Osteoblast (primary cell): Measurements from ENCODE around the gene GRIK3. TPM values are rescaled to one million over a fixed set of nuclear protein-coding genes. Genes with fewer than 3 reads are reported as not detected.

Experiments
- DNase-seq: peaks from one replicate; pipeline ENCODE4 v3.0.0; 2011; ENCODE audit warnings: low spot score, mixed read lengths; ENCODE audit not compliant: insufficient read length; ENCODE audit errors: missing footprints
- H2AFZ ChIP-seq: 2 replicates; pipeline ENCODE4 v1.6.0; 2011; ENCODE audit warnings: mild to moderate bottlenecking, low read length
- H3K27ac ChIP-seq: 2 replicates; pipeline ENCODE4 v1.5.1; 2011; ENCODE audit warnings: mild to moderate bottlenecking, low read depth, low read length, moderate library complexity
- H3K27me3 ChIP-seq: 2 replicates; pipeline ENCODE4 v1.6.0; 2012; ENCODE audit warnings: mild to moderate bottlenecking, control low read depth, inconsistent platforms, low read length, moderate library complexity; ENCODE audit not compliant: insufficient read depth
- H3K36me3 ChIP-seq: 2 replicates; pipeline ENCODE4 v1.5.1; 2011; ENCODE audit warnings: mild to moderate bottlenecking, low read length, control low read depth, moderate library complexity; ENCODE audit not compliant: insufficient read depth
- H3K4me1 ChIP-seq: 2 replicates; pipeline ENCODE4 v1.5.1; 2011; ENCODE audit warnings: mild to moderate bottlenecking, low read length, control low read depth, moderate library complexity; ENCODE audit not compliant: insufficient read depth
- H3K4me2 ChIP-seq: 2 replicates; pipeline ENCODE4 v1.6.0; 2011; ENCODE audit warnings: mild to moderate bottlenecking, low read length; ENCODE audit not compliant: insufficient read depth
- H3K4me3 ChIP-seq: fragments of 200-600 bp; sonication (generic); 3 replicates; pipeline ENCODE4 v1.5.1; 2012; ENCODE audit warnings: mild to moderate bottlenecking, low read length, inconsistent platforms; ENCODE audit not compliant: insufficient read depth
- H3K79me2 ChIP-seq: 2 replicates; pipeline ENCODE4 v1.6.0; 2012; ENCODE audit warnings: mild to moderate bottlenecking, low read length, control low read depth, inconsistent platforms; ENCODE audit not compliant: insufficient read depth
- H3K9me3 ChIP-seq: 2 replicates; pipeline ENCODE4 v1.5.1; 2011; ENCODE audit warnings: low read depth, low read length, control low read depth
- H4K20me1 ChIP-seq: 2 replicates; pipeline ENCODE4 v1.6.0; 2012; ENCODE audit warnings: mild to moderate bottlenecking, low read length, control low read depth; ENCODE audit not compliant: insufficient read depth
- total RNA-seq: library from RNA; depleted of rRNA; stranded (reverse); fragments of >200 nt; gene quantifications from 2 replicates; pipeline ENCODE4 v1.2.3, GENCODE V29; 2012
- TF ChIP-seq, protein P1 (sequence below): IDR thresholded peaks from 2 replicates; pipeline ENCODE4 v1.5.1; 2011; ENCODE audit warnings: mild to moderate bottlenecking, low read depth, low read length, moderate library complexity; ENCODE audit errors: extremely low read depth

The GRIK3 gene
- total RNA-seq, 1 donor = not detected

DNA sequence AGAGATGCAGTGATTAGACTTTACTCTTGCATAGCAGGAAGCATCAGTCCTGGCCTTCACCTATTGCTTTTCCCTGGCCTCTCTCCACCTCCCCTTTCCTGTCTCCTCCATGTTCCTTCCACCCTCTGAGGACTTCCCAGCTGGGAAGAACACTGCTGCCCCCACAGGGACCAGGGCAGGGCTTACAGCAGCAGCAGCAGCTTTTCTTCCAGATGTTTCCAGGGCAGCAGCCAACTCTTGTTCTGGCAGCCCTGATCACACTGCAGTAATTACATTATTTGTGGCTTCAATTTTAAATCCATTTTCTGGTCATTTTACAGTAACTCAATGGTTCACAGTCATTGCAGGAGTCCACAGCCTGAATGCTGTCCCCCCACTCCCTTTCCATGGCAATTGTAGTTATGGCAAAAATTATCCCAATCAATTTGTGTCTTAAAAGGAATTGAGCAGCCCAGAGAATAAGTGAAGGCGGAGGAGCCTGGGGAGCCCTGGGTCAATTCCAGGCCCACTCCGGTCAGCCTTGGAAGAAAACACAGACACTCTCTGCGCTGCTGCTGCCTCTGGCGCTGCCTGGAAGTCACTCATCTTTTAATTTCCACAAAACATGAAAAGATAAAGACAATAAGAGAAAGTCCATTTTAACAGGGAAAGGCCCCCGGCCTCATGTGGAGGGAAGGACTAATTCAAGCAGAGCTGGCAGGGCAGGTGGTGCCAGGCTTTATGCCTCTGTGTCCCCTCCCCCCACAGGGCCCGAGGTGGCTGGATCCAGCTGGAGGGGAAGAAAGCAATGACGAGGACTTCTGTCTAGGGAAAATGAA is 148.6 kb downstream of the GRIK3 start:
- no peaks in the 10 kb centered on the region for H3K4me1 ChIP-seq
- H3K9me3 ChIP-seq = no peaks in the 10 kb centered on the region
- H3K36me3 ChIP-seq = no peaks in the 10 kb centered on the region
- H3K4me3 ChIP-seq = no peak overlapping the region
- no peak overlapping the region for H3K27ac ChIP-seq
- H3K27me3 ChIP-seq = no peaks in the 10 kb centered on the region
- no peak overlapping the region for H3K4me2 ChIP-seq
- H3K79me2 ChIP-seq = no peaks in the 10 kb centered on the region
- H2AFZ ChIP-seq = no peak overlapping the region
- H4K20me1 ChIP-seq = no peaks in the 10 kb centered on the region
- peak; percentile 29 for DNase-seq
- TF ChIP-seq, protein P1, sequence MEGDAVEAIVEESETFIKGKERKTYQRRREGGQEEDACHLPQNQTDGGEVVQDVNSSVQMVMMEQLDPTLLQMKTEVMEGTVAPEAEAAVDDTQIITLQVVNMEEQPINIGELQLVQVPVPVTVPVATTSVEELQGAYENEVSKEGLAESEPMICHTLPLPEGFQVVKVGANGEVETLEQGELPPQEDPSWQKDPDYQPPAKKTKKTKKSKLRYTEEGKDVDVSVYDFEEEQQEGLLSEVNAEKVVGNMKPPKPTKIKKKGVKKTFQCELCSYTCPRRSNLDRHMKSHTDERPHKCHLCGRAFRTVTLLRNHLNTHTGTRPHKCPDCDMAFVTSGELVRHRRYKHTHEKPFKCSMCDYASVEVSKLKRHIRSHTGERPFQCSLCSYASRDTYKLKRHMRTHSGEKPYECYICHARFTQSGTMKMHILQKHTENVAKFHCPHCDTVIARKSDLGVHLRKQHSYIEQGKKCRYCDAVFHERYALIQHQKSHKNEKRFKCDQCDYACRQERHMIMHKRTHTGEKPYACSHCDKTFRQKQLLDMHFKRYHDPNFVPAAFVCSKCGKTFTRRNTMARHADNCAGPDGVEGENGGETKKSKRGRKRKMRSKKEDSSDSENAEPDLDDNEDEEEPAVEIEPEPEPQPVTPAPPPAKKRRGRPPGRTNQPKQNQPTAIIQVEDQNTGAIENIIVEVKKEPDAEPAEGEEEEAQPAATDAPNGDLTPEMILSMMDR = no peak

DNA sequence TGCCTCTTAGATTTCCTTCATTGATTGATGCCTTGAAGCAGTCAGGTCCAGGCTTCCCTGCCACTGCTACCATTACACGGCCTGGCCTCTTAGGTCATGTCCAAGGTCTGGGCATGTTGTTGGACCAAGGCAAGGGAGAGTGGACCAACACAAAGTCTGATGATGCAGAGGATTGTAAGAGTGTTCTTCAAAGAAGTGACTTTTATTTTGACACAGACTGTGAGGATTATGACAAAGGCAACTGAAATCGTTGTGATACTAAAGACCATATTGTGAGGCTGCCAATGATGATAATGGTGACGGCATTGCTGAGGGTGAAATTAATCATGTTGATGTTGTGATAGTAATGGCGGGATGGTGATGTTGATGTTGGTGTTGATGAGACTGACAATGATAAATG is 149.5 kb downstream of the GRIK3 start:
- no peak for DNase-seq
- TF ChIP-seq, protein P1 = no peak

DNA sequence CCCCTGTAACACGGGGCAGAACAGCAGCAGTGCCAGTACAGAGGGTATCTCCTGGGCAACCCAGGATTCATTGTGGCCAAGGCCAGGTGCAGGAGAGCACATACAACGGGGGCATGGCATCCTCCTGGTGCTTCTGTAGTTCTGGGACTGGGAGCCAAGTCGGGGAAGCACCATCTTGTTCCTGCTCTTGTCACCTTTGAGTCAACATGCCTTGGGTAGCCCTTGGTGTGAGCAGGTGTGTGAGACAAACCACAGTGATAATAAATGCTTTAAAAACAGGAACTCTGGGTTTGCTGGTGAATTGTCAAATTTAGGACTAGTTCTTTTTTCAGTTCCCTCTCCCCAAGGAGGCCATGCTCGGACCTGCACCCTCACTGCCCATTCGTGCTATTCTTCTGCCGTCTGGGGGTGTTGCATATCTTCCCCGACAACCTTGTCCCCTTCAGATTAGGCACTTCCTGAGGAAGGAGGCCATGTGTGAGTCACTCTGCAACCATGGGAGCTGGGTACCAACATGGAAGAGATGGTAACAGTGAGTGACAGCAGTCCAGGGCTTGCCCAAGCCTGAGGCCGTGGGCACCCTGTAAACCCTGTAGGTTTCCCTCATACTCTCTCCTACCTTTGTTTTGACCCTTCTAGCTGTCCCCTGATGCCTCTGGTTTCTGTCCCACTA is 150.2 kb downstream of the GRIK3 start:
- Histone ChIP-seq H3K27ac (no peak overlapping the region), H3K36me3 (no peaks in the 10 kb centered on the region), H3K79me2 (no peaks in the 10 kb centered on the region), H3K4me2 (no peak overlapping the region), H4K20me1 (no peaks in the 10 kb centered on the region), H3K9me3 (no peaks in the 10 kb centered on the region), H3K4me1 (no peaks in the 10 kb centered on the region), H3K27me3 (no peaks in the 10 kb centered on the region), H2AFZ (no peak overlapping the region), H3K4me3 (no peak overlapping the region)
- TF ChIP-seq, protein P1 = no peak
- no peak for DNase-seq

More for the DNA sequence above, 149.5 kb downstream of the GRIK3 start:
- H3K27me3 ChIP-seq = no peaks in the 10 kb centered on the region
- no peaks in the 10 kb centered on the region for H3K9me3 ChIP-seq
- H3K36me3 ChIP-seq = no peaks in the 10 kb centered on the region
- H3K79me2 ChIP-seq = no peaks in the 10 kb centered on the region
- no peak overlapping the region for H3K4me3 ChIP-seq
- H4K20me1 ChIP-seq = no peaks in the 10 kb centered on the region
- H3K4me1 ChIP-seq = no peaks in the 10 kb centered on the region
- H2AFZ ChIP-seq = no peak overlapping the region
- H3K4me2 ChIP-seq = no peak overlapping the region
- no peak overlapping the region for H3K27ac ChIP-seq

DNA sequence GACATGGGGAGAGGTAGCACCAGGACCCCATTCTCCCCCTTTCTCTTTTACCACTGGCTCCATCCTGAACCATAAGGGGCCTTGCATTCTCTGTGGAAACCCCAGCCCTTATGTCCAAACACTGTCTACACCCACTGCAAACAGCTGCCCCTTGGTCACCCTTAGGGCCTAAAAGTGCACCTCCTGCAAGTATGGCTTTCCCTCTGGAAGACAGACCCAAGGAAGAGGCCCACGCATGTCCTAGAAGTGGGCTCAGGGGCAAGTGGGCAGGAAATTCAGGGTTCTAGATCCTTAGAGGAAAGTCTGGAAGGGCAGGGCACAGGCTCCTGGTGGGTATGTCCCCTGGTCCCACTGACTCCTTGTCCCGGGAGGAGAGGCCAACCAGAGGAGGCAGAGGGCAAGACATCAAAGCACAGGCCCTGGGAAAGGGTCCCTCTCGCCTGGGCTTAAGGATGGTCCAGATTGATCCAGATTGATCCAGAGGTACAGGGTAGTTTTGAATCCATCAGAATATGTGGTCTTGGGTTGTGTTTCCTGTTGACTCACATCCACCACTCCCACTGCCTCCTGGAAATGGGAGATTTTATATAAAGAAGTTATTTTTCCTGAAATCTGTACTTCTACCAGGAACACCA is 150.9 kb downstream of the GRIK3 start:
- Histone ChIP-seq H3K36me3 (no peaks in the 10 kb centered on the region), H3K4me3 (no peak overlapping the region), H3K79me2 (no peaks in the 10 kb centered on the region), H2AFZ (no peak overlapping the region), H3K9me3 (no peaks in the 10 kb centered on the region), H3K4me2 (no peak overlapping the region), H3K27ac (no peak overlapping the region), H3K4me1 (no peaks in the 10 kb centered on the region), H4K20me1 (no peaks in the 10 kb centered on the region), H3K27me3 (no peaks in the 10 kb centered on the region)
- TF ChIP-seq, protein P1 = no peak
- no peak for DNase-seq
